Gastrocnemius medialis (tissue), 4 donors: ENCODE data around the gene LYG1.

ENCODE experiments used
- CTCF ChIP-seq, 5 experiments: fragments of 450-650 bp in 3 of 5; fragments of 200-600 bp in 2 of 5; sonication (generic) in 2 of 5; IDR thresholded peaks in 4 of 5; conservative IDR thresholded peaks in 1 of 5; 1 replicate in 4 of 5; 2 replicates in 1 of 5; pipeline ENCODE4 v1.5.1; 2016 to 2019; ENCODE audit warnings: antibody characterized with exemption in 5 of 5, mild to moderate bottlenecking in 3 of 5, moderate library complexity in 3 of 5
- POLR2A ChIP-seq, 2 donors: fragments of 450-650 bp; IDR thresholded peaks; one replicate each; pipeline ENCODE4 v1.6.1; 2017; ENCODE audit warnings: antibody characterized with exemption in 2 of 2, mild to moderate bottlenecking in 2 of 2, moderate library complexity in 2 of 2

GRCh38 chr2:99340669-99341236 is 39.8 kb upstream of the LYG1 start:
- TF ChIP-seq CTCF (IDR thresholded peaks at IDR 0.05 in 4 of 5, conservative IDR thresholded peaks at IDR 0.05 in 1 of 5) (no peak), POLR2A (IDR thresholded peaks at IDR 0.05) (no peak)
